ENCODE results near the gene WASF3. TPM values are rescaled to one million over a fixed set of nuclear protein-coding genes. Genes with fewer than 3 reads are reported as not detected.

WASF3 gene
- total and polyA plus RNA-seq, 4 donors = 0.82 to 4.9 (median 2.3) TPM

DNA sequence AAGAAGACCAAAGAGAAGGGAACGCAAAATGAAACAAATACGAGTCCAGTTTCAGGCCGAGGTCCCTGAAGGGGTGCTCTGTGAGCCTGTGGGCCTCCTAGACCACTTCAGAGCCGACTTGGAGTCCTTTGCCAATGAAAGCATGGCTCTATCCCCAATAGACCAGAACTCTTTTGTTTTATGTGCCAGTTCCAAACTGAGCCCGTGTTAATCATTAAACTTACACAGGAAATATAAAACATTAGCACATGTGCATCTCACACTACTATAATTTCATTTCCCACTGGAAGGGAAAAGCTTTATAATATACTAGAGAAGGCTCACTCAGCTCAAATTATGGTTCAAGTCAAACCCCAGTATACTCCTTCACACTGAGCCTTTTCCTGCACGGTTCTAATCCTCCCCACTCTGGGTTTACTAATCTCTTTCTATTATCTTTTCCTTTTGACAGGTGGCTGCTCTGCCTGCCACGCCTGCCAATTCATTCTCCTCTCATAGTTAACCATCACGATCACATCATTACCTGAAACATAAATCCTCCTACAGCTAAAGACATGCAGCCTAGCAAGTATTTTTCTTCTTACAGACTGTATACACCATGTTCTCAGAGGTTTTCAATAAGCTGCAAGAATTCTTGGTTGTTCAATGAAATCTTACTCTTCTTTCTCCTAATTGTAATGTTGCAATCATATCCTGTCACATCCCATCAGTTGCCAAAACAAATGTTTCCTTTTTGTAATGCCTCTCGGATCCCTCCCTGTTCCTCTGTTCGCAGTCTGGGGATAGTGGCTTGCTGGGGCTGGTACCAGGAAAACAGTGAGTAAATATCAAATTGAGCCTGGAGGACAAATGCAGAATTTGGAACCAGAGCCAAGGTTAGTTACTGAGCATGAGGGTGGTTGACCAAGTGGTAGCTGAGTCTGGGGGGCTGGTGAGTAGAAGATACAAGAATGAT is 18.8 kb upstream of the WASF3 start:
- DNase-seq (ENCODE audit: low spot score) = no peak
- 45% methylated on average over 10 of the region's 10 CpGs for WGBS
- peak in 1 of 2 donors; percentile 30 for TF ChIP-seq JUND (IDR thresholded peaks at IDR 0.05)
- TF ChIP-seq RAD21 (IDR thresholded peaks at IDR 0.05) = peak; percentile 19 to 20
- peak; percentile 65 for TF ChIP-seq FOXA2 (IDR thresholded peaks at IDR 0.05)
- TF ChIP-seq, protein P1, sequence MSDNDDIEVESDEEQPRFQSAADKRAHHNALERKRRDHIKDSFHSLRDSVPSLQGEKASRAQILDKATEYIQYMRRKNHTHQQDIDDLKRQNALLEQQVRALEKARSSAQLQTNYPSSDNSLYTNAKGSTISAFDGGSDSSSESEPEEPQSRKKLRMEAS (IDR thresholded peaks at IDR 0.05) = peak; percentile 42
- TF ChIP-seq HNF4A (conservative IDR thresholded peaks at IDR 0.05) = peak; percentile 31 to 64
- TF ChIP-seq, protein P2, sequence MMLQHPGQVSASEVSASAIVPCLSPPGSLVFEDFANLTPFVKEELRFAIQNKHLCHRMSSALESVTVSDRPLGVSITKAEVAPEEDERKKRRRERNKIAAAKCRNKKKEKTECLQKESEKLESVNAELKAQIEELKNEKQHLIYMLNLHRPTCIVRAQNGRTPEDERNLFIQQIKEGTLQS (IDR thresholded peaks at IDR 0.05) = no peak
- peak in 1 of 2 donors; percentile 49 for TF ChIP-seq RXRA (IDR thresholded peaks at IDR 0.05)
- TF ChIP-seq SP1 (IDR thresholded peaks at IDR 0.05) = peak; percentile 30
- TF ChIP-seq GABPA (IDR thresholded peaks at IDR 0.05 in 1 of 2, conservative IDR thresholded peaks at IDR 0.05 in 1 of 2) = no peak
- TF ChIP-seq FOXA1 (IDR thresholded peaks at IDR 0.05) = peak; percentile 26
- TF ChIP-seq HNF4G (IDR thresholded peaks at IDR 0.05) = no peak
- TF ChIP-seq, protein P3, sequence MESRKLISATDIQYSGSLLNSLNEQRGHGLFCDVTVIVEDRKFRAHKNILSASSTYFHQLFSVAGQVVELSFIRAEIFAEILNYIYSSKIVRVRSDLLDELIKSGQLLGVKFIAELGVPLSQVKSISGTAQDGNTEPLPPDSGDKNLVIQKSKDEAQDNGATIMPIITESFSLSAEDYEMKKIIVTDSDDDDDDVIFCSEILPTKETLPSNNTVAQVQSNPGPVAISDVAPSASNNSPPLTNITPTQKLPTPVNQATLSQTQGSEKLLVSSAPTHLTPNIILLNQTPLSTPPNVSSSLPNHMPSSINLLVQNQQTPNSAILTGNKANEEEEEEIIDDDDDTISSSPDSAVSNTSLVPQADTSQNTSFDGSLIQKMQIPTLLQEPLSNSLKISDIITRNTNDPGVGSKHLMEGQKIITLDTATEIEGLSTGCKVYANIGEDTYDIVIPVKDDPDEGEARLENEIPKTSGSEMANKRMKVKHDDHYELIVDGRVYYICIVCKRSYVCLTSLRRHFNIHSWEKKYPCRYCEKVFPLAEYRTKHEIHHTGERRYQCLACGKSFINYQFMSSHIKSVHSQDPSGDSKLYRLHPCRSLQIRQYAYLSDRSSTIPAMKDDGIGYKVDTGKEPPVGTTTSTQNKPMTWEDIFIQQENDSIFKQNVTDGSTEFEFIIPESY (IDR thresholded peaks at IDR 0.05) = no peak
- TF ChIP-seq EGR1 (IDR thresholded peaks at IDR 0.05; ENCODE audit: low read depth in 2 of 2) = no peak
- no peak for TF ChIP-seq TAF1 (conservative IDR thresholded peaks at IDR 0.05)
- TF ChIP-seq NR2F2 (IDR thresholded peaks at IDR 0.05) = no peak
- TF ChIP-seq, protein P4, sequence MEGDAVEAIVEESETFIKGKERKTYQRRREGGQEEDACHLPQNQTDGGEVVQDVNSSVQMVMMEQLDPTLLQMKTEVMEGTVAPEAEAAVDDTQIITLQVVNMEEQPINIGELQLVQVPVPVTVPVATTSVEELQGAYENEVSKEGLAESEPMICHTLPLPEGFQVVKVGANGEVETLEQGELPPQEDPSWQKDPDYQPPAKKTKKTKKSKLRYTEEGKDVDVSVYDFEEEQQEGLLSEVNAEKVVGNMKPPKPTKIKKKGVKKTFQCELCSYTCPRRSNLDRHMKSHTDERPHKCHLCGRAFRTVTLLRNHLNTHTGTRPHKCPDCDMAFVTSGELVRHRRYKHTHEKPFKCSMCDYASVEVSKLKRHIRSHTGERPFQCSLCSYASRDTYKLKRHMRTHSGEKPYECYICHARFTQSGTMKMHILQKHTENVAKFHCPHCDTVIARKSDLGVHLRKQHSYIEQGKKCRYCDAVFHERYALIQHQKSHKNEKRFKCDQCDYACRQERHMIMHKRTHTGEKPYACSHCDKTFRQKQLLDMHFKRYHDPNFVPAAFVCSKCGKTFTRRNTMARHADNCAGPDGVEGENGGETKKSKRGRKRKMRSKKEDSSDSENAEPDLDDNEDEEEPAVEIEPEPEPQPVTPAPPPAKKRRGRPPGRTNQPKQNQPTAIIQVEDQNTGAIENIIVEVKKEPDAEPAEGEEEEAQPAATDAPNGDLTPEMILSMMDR (IDR thresholded peaks at IDR 0.05; ENCODE audit: low read depth, low read length, missing input control) = peak; percentile 1
- TF ChIP-seq YY1 (IDR thresholded peaks at IDR 0.05) = no peak
- TF ChIP-seq, protein P5, sequence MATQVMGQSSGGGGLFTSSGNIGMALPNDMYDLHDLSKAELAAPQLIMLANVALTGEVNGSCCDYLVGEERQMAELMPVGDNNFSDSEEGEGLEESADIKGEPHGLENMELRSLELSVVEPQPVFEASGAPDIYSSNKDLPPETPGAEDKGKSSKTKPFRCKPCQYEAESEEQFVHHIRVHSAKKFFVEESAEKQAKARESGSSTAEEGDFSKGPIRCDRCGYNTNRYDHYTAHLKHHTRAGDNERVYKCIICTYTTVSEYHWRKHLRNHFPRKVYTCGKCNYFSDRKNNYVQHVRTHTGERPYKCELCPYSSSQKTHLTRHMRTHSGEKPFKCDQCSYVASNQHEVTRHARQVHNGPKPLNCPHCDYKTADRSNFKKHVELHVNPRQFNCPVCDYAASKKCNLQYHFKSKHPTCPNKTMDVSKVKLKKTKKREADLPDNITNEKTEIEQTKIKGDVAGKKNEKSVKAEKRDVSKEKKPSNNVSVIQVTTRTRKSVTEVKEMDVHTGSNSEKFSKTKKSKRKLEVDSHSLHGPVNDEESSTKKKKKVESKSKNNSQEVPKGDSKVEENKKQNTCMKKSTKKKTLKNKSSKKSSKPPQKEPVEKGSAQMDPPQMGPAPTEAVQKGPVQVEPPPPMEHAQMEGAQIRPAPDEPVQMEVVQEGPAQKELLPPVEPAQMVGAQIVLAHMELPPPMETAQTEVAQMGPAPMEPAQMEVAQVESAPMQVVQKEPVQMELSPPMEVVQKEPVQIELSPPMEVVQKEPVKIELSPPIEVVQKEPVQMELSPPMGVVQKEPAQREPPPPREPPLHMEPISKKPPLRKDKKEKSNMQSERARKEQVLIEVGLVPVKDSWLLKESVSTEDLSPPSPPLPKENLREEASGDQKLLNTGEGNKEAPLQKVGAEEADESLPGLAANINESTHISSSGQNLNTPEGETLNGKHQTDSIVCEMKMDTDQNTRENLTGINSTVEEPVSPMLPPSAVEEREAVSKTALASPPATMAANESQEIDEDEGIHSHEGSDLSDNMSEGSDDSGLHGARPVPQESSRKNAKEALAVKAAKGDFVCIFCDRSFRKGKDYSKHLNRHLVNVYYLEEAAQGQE (IDR thresholded peaks at IDR 0.05) = peak; percentile 46
- no peak overlapping the region for H3K9ac ChIP-seq (ENCODE audit: low read depth in 1 of 2, low read length in 2 of 2)
- no peaks in the 10 kb centered on the region for H3K36me3 ChIP-seq (ENCODE audit: control insufficient read depth in 4 of 4, insufficient read depth in 3 of 4, low read depth in 1 of 4, low read length in 3 of 4)
- no peak overlapping the region for H3K4me3 ChIP-seq (ENCODE audit: low read depth in 1 of 3, low read length in 3 of 3)
- H3K4me1 ChIP-seq (ENCODE audit: control insufficient read depth in 4 of 4, insufficient read depth in 4 of 4, low read length in 3 of 4) = peaks cover 0 to 22% (median 18%) of the 10 kb centered on the region in 4 donors
- H3K9me3 ChIP-seq (ENCODE audit: control insufficient read depth in 4 of 4, low read length in 3 of 4) = no peaks in the 10 kb centered on the region
- H3K27me3 ChIP-seq (ENCODE audit: control insufficient read depth in 4 of 4, insufficient read depth in 4 of 4, low read length in 3 of 4) = peaks cover 0 to 2% (median 0%) of the 10 kb centered on the region in 4 donors
- peak overlapping the region; percentile 19 to 37 for H3K27ac ChIP-seq (ENCODE audit: low read depth in 1 of 2, low read length in 2 of 2)
